Measurements from ENCODE around the gene CCDC184. TPM values are rescaled to one million over a fixed set of nuclear protein-coding genes. Genes with fewer than 3 reads are reported as not detected.
A peak's percentile ranks its signal among the peaks of the same experiment; 100 is the strongest.

Gene CCDC184
- total RNA-seq, 1 donor from 2014 or later = 0.61 TPM

- no peak overlapping the region for H3K4me3 ChIP-seq
- H3K36me3 ChIP-seq = no peaks in the 10 kb centered on the region
- H3K4me1 ChIP-seq = peaks cover 22% of the 10 kb centered on the region
- no peaks in the 10 kb centered on the region for H3K27me3 ChIP-seq
- no peak for ATAC-seq
- H3K9me3 ChIP-seq = no peaks in the 10 kb centered on the region
- TF ChIP-seq, protein P1, sequence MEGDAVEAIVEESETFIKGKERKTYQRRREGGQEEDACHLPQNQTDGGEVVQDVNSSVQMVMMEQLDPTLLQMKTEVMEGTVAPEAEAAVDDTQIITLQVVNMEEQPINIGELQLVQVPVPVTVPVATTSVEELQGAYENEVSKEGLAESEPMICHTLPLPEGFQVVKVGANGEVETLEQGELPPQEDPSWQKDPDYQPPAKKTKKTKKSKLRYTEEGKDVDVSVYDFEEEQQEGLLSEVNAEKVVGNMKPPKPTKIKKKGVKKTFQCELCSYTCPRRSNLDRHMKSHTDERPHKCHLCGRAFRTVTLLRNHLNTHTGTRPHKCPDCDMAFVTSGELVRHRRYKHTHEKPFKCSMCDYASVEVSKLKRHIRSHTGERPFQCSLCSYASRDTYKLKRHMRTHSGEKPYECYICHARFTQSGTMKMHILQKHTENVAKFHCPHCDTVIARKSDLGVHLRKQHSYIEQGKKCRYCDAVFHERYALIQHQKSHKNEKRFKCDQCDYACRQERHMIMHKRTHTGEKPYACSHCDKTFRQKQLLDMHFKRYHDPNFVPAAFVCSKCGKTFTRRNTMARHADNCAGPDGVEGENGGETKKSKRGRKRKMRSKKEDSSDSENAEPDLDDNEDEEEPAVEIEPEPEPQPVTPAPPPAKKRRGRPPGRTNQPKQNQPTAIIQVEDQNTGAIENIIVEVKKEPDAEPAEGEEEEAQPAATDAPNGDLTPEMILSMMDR (IDR thresholded peaks at IDR 0.05) = no peak
- no peak overlapping the region for H3K27ac ChIP-seq
- intact Hi-C loops (cut with DNase I) = no loop called here
- no peak for DNase-seq
Observed at GRCh38 chr12:48194799-48195201, 11.4 kb downstream of the CCDC184 start.

DNA sequence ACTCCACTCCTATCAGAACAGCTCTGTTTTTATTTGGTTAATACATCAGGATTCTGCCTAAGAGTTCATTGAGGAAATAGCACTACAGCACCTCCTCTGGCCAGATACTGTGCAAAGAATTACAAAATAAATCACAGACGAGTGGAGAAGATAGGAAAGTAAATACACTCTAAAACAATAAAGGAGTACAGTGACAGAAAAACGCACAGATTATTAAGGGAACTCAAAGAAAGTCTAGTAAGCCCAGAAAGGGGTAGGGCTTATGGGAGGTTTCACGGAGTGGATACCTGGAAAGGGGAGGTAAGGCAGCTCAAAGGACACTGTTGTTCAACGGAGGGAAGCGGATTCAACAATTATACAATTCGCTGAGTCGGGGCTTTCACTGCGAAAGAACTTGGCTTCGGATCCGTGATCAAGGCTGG lies 14.1 kb downstream of the CCDC184 start:
- TF ChIP-seq, protein P1 (IDR thresholded peaks at IDR 0.05) = peak; percentile 53
- no peak for DNase-seq
- ATAC-seq = peak; percentile 49
- Histone ChIP-seq H3K4me1 (peaks cover 34% of the 10 kb centered on the region), H3K9me3 (no peaks in the 10 kb centered on the region), H3K36me3 (no peaks in the 10 kb centered on the region), H3K27me3 (no peaks in the 10 kb centered on the region), H3K27ac (peak overlapping the region; percentile 100), H3K4me3 (peak overlapping the region; percentile 80)
- intact Hi-C loops (cut with DNase I) = no loop called here

DNA sequence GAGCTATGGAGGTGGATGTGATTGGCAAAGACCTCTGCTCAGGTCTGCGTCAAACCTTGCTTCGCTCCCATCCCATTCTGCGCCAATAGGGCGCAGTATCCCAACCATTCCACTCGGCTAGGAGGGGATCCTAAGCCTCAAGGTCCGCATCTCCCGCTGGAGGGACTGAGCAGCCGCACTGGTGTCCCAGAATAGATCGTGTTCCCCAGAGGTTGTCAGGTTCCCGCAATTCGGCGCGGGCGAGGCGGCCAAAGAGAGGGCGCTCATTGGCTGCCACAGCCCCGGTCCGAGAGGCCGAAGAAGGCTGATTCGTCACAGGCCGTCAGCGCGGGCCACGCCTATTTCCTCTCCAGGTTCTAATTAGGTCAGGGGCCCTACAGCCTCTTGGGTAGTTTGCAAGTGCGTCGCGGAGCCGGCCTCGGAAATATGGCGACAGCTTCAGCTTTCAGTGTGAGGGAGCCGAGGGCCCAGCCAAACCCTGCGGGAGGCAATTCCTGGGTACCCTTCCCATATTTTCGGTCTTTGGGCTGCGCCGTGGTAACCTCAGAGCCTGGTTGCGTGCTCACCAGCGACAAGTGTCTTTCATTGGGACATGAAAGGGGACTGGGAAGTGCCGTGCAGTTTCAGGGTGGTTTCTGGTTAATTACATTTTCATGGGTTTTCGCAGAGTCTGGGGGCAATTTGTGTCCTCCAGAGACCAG lies 14.7 kb downstream of the CCDC184 start:
- intact Hi-C loops (cut with DNase I) = no loop called here
- ATAC-seq (peak; percentile 96), DNase-seq (peak; percentile 99)
- Histone ChIP-seq H3K9me3 (no peaks in the 10 kb centered on the region), H3K4me3 (peak overlapping the region; percentile 80), H3K36me3 (no peaks in the 10 kb centered on the region), H3K27ac (peak overlapping the region; percentile 100), H3K27me3 (no peaks in the 10 kb centered on the region), H3K4me1 (peaks cover 31% of the 10 kb centered on the region)
- TF ChIP-seq, protein P1 (IDR thresholded peaks at IDR 0.05) = no peak

GRCh38 chr12:48198672-48198971 lies 15.2 kb downstream of the CCDC184 start:
- Histone ChIP-seq H3K36me3 (no peaks in the 10 kb centered on the region), H3K4me1 (peaks cover 31% of the 10 kb centered on the region), H3K9me3 (no peaks in the 10 kb centered on the region), H3K4me3 (peak overlapping the region; percentile 80), H3K27ac (peak overlapping the region; percentile 100), H3K27me3 (no peaks in the 10 kb centered on the region)
- peak; percentile 18 for ATAC-seq
- DNase-seq = peak; percentile 80
- intact Hi-C loops (cut with DNase I) = no loop called here
- TF ChIP-seq, protein P1 (IDR thresholded peaks at IDR 0.05) = no peak

- Histone ChIP-seq H3K4me3 (peak overlapping the region; percentile 80), H3K27me3 (no peaks in the 10 kb centered on the region), H3K4me1 (peaks cover 31% of the 10 kb centered on the region), H3K36me3 (no peaks in the 10 kb centered on the region), H3K9me3 (no peaks in the 10 kb centered on the region), H3K27ac (peak overlapping the region; percentile 100)
- ATAC-seq (no peak), DNase-seq (no peak)
- TF ChIP-seq, protein P1 (IDR thresholded peaks at IDR 0.05) = no peak
- intact Hi-C loops (cut with DNase I) = no loop called here
Observed at GRCh38 chr12:48198985-48199384, 15.5 kb downstream of the CCDC184 start.
